GM23338 (cell line): ENCODE measurements around the gene PHACTR1. TPM values are rescaled to one million over a fixed set of nuclear protein-coding genes. Genes with fewer than 3 reads are reported as not detected.

ENCODE experiments used
- ATAC-seq: fragments of 200-7000 bp; cut with Tn5 transposase; 3 replicates; pipeline ENCODE4 v1.9.1; 2020
- DNase-seq: peaks from one replicate; pipeline ENCODE4 v3.0.0-alpha.2; 2015; ENCODE audit warnings: low spot score
- H2AFZ ChIP-seq: fragments of 200-600 bp; sonication (generic); 2 replicates; pipeline ENCODE4 v1.8.0; 2016; ENCODE audit warnings: antibody characterized with exemption, mild to moderate bottlenecking, moderate library complexity
- H3F3A ChIP-seq: fragments of 200-600 bp; sonication (generic); replicated peaks from 2 replicates; pipeline ENCODE4 v1.8.0; 2017; ENCODE audit warnings: antibody characterized with exemption, mixed run types, low read depth
- H3K27ac ChIP-seq: fragments of 200-600 bp; sonication (generic); 2 replicates; pipeline ENCODE4 v1.6.1; 2016; ENCODE audit warnings: low read depth
- H3K27me3 ChIP-seq: fragments of 200-600 bp; sonication (generic); 2 replicates; pipeline ENCODE4 v1.8.0; 2016; ENCODE audit warnings: mild to moderate bottlenecking, mixed run types, moderate library complexity; ENCODE audit not compliant: insufficient read depth
- H3K36me3 ChIP-seq: fragments of 200-600 bp; sonication (generic); 2 replicates; pipeline ENCODE4 v1.8.0; 2016; ENCODE audit warnings: mild to moderate bottlenecking; ENCODE audit not compliant: insufficient read depth
- H3K4me1 ChIP-seq: fragments of 200-600 bp; sonication (generic); 2 replicates; pipeline ENCODE4 v1.8.0; 2016; ENCODE audit warnings: mild to moderate bottlenecking, moderate library complexity; ENCODE audit not compliant: insufficient read depth
- H3K4me2 ChIP-seq: fragments of 200-600 bp; sonication (generic); 2 replicates; pipeline ENCODE4 v1.7.1; 2017; ENCODE audit warnings: mixed run types
- H3K4me3 ChIP-seq: fragments of 200-600 bp; sonication (generic); 2 replicates; pipeline ENCODE4 v1.6.1; 2016; ENCODE audit warnings: mixed run types
- H3K79me2 ChIP-seq: fragments of 200-600 bp; sonication (generic); replicated peaks from 2 replicates; pipeline ENCODE4 v1.8.0; 2017; ENCODE audit warnings: mild to moderate bottlenecking; ENCODE audit not compliant: insufficient read depth
- H3K9me2 ChIP-seq: fragments of 200-600 bp; sonication (generic); 2 replicates; pipeline ENCODE4 v1.8.0; 2017; ENCODE audit not compliant: insufficient read depth
- H4K20me1 ChIP-seq: fragments of 200-600 bp; sonication (generic); replicated peaks from 2 replicates; pipeline ENCODE4 v1.8.0; 2017; ENCODE audit warnings: mild to moderate bottlenecking; ENCODE audit not compliant: insufficient read depth
- H3K27ac Mint-ChIP-seq: 2 replicates; pipeline ENCODE4 v1.8.0; 2020; ENCODE audit warnings: inconsistent platforms, mild to moderate bottlenecking, moderate library complexity, mixed read lengths
- H3K27me3 Mint-ChIP-seq: 3 replicates; pipeline ENCODE4 v1.8.0; 2022; ENCODE audit warnings: low read depth, mild to moderate bottlenecking, moderate library complexity, mixed read lengths, inconsistent platforms; ENCODE audit not compliant: insufficient read depth, poor library complexity
- H3K36me3 Mint-ChIP-seq: 3 replicates; pipeline ENCODE4 v1.8.0; 2021; ENCODE audit warnings: low read depth, mild to moderate bottlenecking, inconsistent platforms, moderate library complexity, mixed read lengths
- H3K4me1 Mint-ChIP-seq: 3 replicates; pipeline ENCODE4 v1.8.0; 2020; ENCODE audit warnings: mild to moderate bottlenecking, inconsistent platforms, mixed read lengths
- H3K4me3 Mint-ChIP-seq: 3 replicates; pipeline ENCODE4 v1.8.0; 2021; ENCODE audit warnings: moderate library complexity, mild to moderate bottlenecking, inconsistent platforms, mixed read lengths
- H3K9me3 Mint-ChIP-seq: 3 replicates; pipeline ENCODE4 v1.8.0; 2020; ENCODE audit warnings: moderate library complexity, mild to moderate bottlenecking, inconsistent platforms, mixed read lengths
- CREB1 ChIP-seq: fragments of 250-450 bp; sonication (Bioruptor Pico); IDR thresholded peaks from 2 replicates; pipeline ENCODE4 v1.5.0; 2020; ENCODE audit warnings: low read depth, mild to moderate bottlenecking, moderate library complexity
- EZH2 ChIP-seq: fragments of 200-600 bp; sonication (generic); IDR thresholded peaks from one replicate; pipeline ENCODE4 v1.8.0; 2017; ENCODE audit warnings: antibody characterized with exemption, mild to moderate bottlenecking, low read depth; ENCODE audit not compliant: unreplicated experiment
- JUNB ChIP-seq: IDR thresholded peaks from one replicate; pipeline ENCODE4 v1.6.1; 2016; ENCODE audit warnings: antibody characterized with exemption; ENCODE audit not compliant: unreplicated experiment
- NANOG ChIP-seq: IDR thresholded peaks from 2 replicates; pipeline ENCODE4 v1.6.1; 2016; ENCODE audit warnings: antibody characterized with exemption, borderline replicate concordance
- POLR2AphosphoS5 ChIP-seq: IDR thresholded peaks from 2 replicates; pipeline ENCODE4 v1.6.1; 2016; ENCODE audit warnings: antibody characterized with exemption, low read depth
- ZNF331 ChIP-seq: fragments of 250-450 bp; sonication (Bioruptor Pico); IDR thresholded peaks from 2 replicates; pipeline ENCODE4 v1.5.0; 2020; ENCODE audit warnings: low read depth, mild to moderate bottlenecking, moderate library complexity
- polyA plus RNA-seq: library from polyadenylated mRNA; unstranded; fragments of >200 nt; fragmentation: Nextera tagmentation; extraction: Ambion mirVana; gene quantifications from 2 replicates; pipeline ENCODE4 v1.2.1, GENCODE V29; 2016
- total RNA-seq: library from RNA; depleted of rRNA; stranded (reverse); fragments of >200 nt; shearing (Covaris generic); gene quantifications from 2 replicates; pipeline ENCODE4 v1.2.3, GENCODE V29; 2014
- TF ChIP-seq, protein P1 (sequence below): IDR thresholded peaks from 2 replicates; pipeline ENCODE4 v1.6.1; 2016; ENCODE audit warnings: antibody characterized with exemption

Gene PHACTR1
- total and polyA plus RNA-seq, 2 experiments from 2014 or later, result 5.9 to 19.3 TPM

DNA sequence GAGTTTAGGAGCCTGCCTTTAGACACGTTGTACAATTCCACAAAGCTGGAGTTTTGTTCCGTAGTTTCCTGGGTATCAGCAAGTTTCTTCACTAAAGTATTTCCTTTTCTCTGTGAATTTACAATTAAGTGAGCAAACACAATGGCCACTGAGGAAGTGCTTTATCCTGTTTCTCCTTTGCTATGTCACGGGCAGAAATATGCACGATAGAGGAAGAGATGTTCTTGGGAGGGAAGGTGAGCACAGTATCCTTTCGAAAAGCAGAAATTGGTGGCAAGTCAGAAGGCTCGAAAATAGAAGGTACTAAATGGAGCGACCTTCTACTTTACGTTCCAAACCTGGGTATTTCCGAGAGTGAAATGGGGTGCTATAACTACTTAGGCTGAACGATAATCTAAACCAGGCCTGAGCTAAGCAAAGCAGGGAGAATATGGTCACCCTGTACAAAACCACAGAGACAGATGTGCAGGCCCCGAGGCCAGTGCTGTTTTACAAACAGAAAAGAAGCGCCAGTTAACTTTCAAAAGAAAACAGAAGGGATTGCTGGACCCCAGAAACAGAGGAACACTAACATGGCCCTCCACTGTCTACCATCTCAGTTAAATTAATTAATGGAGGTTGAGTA, 352.1 kb downstream of the PHACTR1 start:
- no peak overlapping the region for H3K4me3 ChIP-seq
- no peaks in the 10 kb centered on the region for H3K79me2 ChIP-seq
- H3K4me2 ChIP-seq, result no peak overlapping the region
- no peaks in the 10 kb centered on the region for H3K9me3 Mint-ChIP-seq
- no peak overlapping the region for H3K4me3 Mint-ChIP-seq
- no peaks in the 10 kb centered on the region for H3K4me1 Mint-ChIP-seq
- no peak overlapping the region for H3K27ac Mint-ChIP-seq
- H3K36me3 Mint-ChIP-seq, result no peaks in the 10 kb centered on the region
- H3F3A ChIP-seq, result no peaks in the 10 kb centered on the region
- no peaks in the 10 kb centered on the region for H3K27me3 ChIP-seq
- TF ChIP-seq ZNF331 (CRISPR knock-in tag) (no peak), CREB1 (CRISPR knock-in tag) (no peak), JUNB (no peak), POLR2AphosphoS5 (no peak)
- TF ChIP-seq, protein P1, sequence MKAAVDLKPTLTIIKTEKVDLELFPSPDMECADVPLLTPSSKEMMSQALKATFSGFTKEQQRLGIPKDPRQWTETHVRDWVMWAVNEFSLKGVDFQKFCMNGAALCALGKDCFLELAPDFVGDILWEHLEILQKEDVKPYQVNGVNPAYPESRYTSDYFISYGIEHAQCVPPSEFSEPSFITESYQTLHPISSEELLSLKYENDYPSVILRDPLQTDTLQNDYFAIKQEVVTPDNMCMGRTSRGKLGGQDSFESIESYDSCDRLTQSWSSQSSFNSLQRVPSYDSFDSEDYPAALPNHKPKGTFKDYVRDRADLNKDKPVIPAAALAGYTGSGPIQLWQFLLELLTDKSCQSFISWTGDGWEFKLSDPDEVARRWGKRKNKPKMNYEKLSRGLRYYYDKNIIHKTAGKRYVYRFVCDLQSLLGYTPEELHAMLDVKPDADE, result no peak
- H3K36me3 ChIP-seq, result no peaks in the 10 kb centered on the region
- DNase-seq (no peak), ATAC-seq (no peak)
- H3K4me1 ChIP-seq, result no peaks in the 10 kb centered on the region
- H3K27me3 Mint-ChIP-seq, result no peaks in the 10 kb centered on the region
- H4K20me1 ChIP-seq, result no peaks in the 10 kb centered on the region
- no peak overlapping the region for H3K27ac ChIP-seq
- no peak overlapping the region for H2AFZ ChIP-seq
- peaks cover 8% of the 10 kb centered on the region; the same call in 1 of the 2 replicates for H3K9me2 ChIP-seq

DNA sequence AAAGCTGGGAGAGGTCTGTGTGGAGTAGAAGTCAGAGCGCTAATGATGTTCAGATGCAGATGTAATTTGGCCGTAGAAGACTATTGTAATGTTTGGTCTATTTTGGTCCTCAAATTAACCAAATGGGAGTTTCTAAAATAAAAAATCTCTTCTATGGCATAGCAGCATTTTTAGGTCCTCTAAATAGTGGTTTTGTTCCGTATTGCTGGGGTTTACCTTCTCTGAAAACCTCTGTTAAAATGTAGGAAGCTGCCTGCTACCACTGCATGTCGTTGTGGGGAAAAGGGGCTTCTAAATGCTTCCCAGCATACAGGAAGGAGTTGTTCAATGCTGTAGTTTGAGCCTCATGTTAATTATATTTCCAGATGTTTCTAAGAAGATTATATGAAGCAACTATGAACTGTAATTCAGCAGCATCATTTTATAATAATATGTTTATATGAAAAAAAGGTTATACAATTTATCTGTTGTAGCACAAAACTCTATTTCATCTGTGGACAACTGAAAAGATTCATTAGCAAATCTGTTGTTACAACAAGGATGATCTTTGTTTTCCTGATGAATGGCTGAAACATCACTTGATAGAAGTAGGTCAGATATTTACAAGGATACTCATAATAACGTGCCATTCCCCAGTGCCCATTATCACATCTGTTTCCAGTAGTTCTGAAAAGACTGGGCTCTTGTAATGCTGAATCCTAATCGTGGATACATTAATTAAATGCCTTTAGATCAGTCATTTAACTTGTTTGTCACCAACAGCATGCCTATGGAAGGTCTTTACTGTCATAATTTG, 355.2 kb downstream of the PHACTR1 start:
- no peak for DNase-seq
- H3K4me1 ChIP-seq, result peaks cover 3% of the 10 kb centered on the region; the same call in 1 of the 2 replicates
- H3K9me2 ChIP-seq, result no peaks in the 10 kb centered on the region
- H3K27me3 Mint-ChIP-seq, result peaks cover 4% of the 10 kb centered on the region
- no peak overlapping the region for H3K27ac ChIP-seq
- H3K36me3 ChIP-seq, result no peaks in the 10 kb centered on the region
- no peak overlapping the region for H3K4me2 ChIP-seq
- H3K4me3 Mint-ChIP-seq, result no peak overlapping the region
- H3K27ac Mint-ChIP-seq, result no peak overlapping the region
- H3F3A ChIP-seq, result no peaks in the 10 kb centered on the region
- no peak overlapping the region for H3K4me3 ChIP-seq
- H3K36me3 Mint-ChIP-seq, result no peaks in the 10 kb centered on the region
- no peaks in the 10 kb centered on the region for H3K27me3 ChIP-seq
- no peaks in the 10 kb centered on the region for H3K79me2 ChIP-seq
- no peak for ATAC-seq
- no peak for TF ChIP-seq CREB1 (CRISPR knock-in tag)
- no peaks in the 10 kb centered on the region for H3K9me3 Mint-ChIP-seq
- H4K20me1 ChIP-seq, result no peaks in the 10 kb centered on the region
- no peak overlapping the region for H2AFZ ChIP-seq
- H3K4me1 Mint-ChIP-seq, result peaks cover 11% of the 10 kb centered on the region

DNA sequence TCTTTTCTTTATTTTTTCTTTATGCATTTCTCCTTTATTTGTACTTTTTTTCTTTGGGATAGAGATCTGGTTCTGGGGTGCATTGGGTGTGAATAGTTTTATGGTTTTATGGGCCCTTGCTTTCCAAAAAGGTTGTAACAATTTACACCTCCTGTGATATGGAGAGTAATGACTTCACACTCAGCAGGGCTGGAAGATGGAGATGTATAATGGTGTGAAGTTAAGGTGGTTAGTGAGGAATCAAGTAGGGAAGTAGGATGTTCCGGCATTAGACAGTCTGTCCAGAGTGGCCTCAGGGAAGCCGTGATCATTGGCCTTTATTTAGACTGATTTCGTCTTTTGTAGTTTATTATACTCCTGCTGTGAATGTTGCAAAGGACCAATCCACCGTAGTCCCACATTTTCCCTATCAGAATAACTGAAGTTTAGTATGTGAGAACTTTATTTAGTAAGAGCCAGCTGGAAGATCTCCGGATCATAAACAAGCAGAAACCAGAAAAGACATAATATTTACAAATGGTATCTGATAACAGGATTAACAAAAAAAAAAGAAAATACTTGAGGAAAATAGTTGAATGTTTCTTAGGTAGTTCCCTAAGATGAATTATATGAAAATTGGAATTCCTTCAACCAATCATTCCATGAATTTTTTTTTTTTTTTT, 356.2 kb downstream of the PHACTR1 start:
- Mint-ChIP-seq H3K36me3 (no peaks in the 10 kb centered on the region), H3K27ac (no peak overlapping the region), H3K4me1 (peaks cover 18% of the 10 kb centered on the region), H3K4me3 (no peak overlapping the region), H3K9me3 (no peaks in the 10 kb centered on the region), H3K27me3 (peaks cover 4% of the 10 kb centered on the region)
- Histone ChIP-seq H3K4me2 (no peak overlapping the region), H3K27ac (no peak overlapping the region), H3K27me3 (no peaks in the 10 kb centered on the region), H4K20me1 (no peaks in the 10 kb centered on the region), H3K4me1 (peaks cover 3% of the 10 kb centered on the region; the same call in 1 of the 2 replicates), H3K9me2 (0 out of 2 replicates have a peak, but pooled peaks cover 7% of the 10 kb centered on the region), H3F3A (no peaks in the 10 kb centered on the region), H3K79me2 (no peaks in the 10 kb centered on the region), H2AFZ (no peak overlapping the region), H3K4me3 (no peak overlapping the region), H3K36me3 (no peaks in the 10 kb centered on the region)
- ATAC-seq (no peak), DNase-seq (no peak)
- TF ChIP-seq CREB1 (CRISPR knock-in tag) (no peak), POLR2AphosphoS5 (no peak), EZH2 (no peak), NANOG (no peak)
